Stomach (tissue), 4 donors: ENCODE results near the gene SH2D3A.

Experiments used
- POLR2A ChIP-seq, 4 donors: fragments of 450-650 bp; IDR thresholded peaks; one replicate each; pipeline ENCODE4 v1.6.1; 2016; ENCODE audit warnings: antibody characterized with exemption in 4 of 4, control low read depth in 2 of 4, mild to moderate bottlenecking in 1 of 4, moderate library complexity in 1 of 4
- POLR2AphosphoS5 ChIP-seq, 3 donors: sonication (generic); formaldehyde crosslinking; IDR thresholded peaks; one replicate each; pipeline ENCODE4 v1.6.1; 2016; ENCODE audit warnings: antibody characterized with exemption in 3 of 3
- TF ChIP-seq, protein P1 (sequence below), 7 experiments: fragments of 450-650 bp in 4 of 7; fragments of 200-600 bp in 3 of 7; sonication (generic) in 3 of 7; IDR thresholded peaks; one replicate each; pipeline ENCODE4 v1.5.1; 2016 to 2019; ENCODE audit warnings: antibody characterized with exemption in 7 of 7, control low read depth in 2 of 7, mild to moderate bottlenecking in 1 of 7

DNA sequence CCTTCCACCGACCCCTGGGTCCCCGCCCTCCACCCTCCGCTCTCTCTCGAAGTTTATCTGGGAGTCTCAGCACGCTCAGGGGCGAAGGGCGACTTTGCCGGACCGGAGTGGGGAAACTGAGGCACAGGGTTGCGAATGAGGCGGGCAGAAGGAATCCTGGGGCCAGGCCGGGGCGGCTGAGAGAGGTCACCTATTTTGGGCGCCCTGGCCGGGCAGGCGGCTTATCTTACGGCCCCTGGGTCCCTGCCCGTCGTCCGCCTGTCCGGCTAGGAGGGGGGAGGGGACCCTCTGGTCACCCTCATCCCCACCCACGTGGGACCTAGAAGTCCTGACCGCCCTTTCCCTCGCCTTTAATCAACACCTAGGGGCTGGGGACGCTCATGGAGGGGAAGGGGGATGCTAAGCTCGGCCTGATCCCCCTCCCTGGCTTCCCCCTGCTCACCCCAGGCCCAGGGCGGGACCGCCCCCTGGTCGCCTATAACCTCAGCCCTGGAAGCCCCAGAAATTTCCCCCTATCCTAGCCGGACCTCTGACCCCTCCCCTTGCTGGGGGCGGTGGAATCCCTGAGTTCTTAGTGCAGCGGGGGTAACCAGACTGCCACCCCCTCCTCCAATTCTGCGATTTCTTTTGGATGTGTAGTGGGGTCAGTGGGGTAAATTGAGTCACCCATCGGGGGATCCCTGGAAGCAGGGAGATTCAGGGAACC, 27.2 kb downstream of the SH2D3A start:
- TF ChIP-seq, protein P1, sequence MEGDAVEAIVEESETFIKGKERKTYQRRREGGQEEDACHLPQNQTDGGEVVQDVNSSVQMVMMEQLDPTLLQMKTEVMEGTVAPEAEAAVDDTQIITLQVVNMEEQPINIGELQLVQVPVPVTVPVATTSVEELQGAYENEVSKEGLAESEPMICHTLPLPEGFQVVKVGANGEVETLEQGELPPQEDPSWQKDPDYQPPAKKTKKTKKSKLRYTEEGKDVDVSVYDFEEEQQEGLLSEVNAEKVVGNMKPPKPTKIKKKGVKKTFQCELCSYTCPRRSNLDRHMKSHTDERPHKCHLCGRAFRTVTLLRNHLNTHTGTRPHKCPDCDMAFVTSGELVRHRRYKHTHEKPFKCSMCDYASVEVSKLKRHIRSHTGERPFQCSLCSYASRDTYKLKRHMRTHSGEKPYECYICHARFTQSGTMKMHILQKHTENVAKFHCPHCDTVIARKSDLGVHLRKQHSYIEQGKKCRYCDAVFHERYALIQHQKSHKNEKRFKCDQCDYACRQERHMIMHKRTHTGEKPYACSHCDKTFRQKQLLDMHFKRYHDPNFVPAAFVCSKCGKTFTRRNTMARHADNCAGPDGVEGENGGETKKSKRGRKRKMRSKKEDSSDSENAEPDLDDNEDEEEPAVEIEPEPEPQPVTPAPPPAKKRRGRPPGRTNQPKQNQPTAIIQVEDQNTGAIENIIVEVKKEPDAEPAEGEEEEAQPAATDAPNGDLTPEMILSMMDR (IDR thresholded peaks at IDR 0.05) = no peak
- TF ChIP-seq POLR2A (IDR thresholded peaks at IDR 0.05) = no peak
- TF ChIP-seq POLR2AphosphoS5 (IDR thresholded peaks at IDR 0.05) = no peak
